HEK293 (cell line): ENCODE measurements around the gene ENO3.

Source experiments
- CTCF ChIA-PET: fragments of 350-600 bp; formaldehyde crosslinking; extraction: SDS; loops from one replicate; lab custom pipeline; 2021; ENCODE audit warnings: antibody characterized with exemption; lab: Yijun Ruan, JAX
- POLR2A ChIA-PET: fragments of 300-600 bp; formaldehyde crosslinking; extraction: SDS; loops from one replicate; lab custom pipeline; 2020; ENCODE audit warnings: antibody characterized with exemption, inconsistent platforms; lab: Yijun Ruan, JAX
- H3K27ac ChIP-seq: fragments of 200-500 bp; sonication (Bioruptor generic); 2 replicates; pipeline ENCODE4 v1.5.1; 2014; ENCODE audit warnings: low read depth, low read length, control low read depth, inconsistent platforms; ENCODE audit errors: extremely low read depth
- H3K36me3 ChIP-seq, 2 experiments: fragments of 200-500 bp in 1 of 2; sonication (Bioruptor generic) in 1 of 2; 1 replicate in 1 of 2; 2 replicates in 1 of 2; pipeline ENCODE4 v1.5.1; 2014 to 2017; ENCODE audit warnings: inconsistent platforms in 2 of 2, low read length in 2 of 2; ENCODE audit not compliant: control insufficient read depth in 2 of 2, insufficient read depth in 1 of 2
- H3K4me1 ChIP-seq: fragments of 200-500 bp; sonication (Bioruptor generic); 2 replicates; pipeline ENCODE4 v1.5.1; 2014; ENCODE audit warnings: mild to moderate bottlenecking, low read length, inconsistent platforms; ENCODE audit not compliant: control insufficient read depth, insufficient read depth
- H3K4me3 ChIP-seq: 2 replicates; pipeline ENCODE4 v1.5.1; 2011; ENCODE audit warnings: low read depth, mild to moderate bottlenecking, control low read depth, low read length, moderate library complexity
- H3K9me3 ChIP-seq: fragments of 200-500 bp; sonication (Bioruptor generic); 2 replicates; pipeline ENCODE4 v1.5.1; 2014; ENCODE audit warnings: low read depth, low read length, inconsistent platforms; ENCODE audit not compliant: control insufficient read depth, insufficient read depth
- BCL11B ChIP-seq: fragments of 450-650 bp; formaldehyde crosslinking; IDR thresholded peaks from 2 replicates; pipeline ENCODE4 v1.5.1; 2016; ENCODE audit warnings: low read depth, missing biosample characterization, missing genetic modification characterization
- IKZF3 ChIP-seq: fragments of 450-650 bp; IDR thresholded peaks from 2 replicates; pipeline ENCODE4 v1.5.0; 2018; ENCODE audit warnings: missing biosample characterization, mild to moderate bottlenecking, missing genetic modification characterization, moderate library complexity
- PRDM1 ChIP-seq: fragments of 450-650 bp; formaldehyde crosslinking; IDR thresholded peaks from 2 replicates; pipeline ENCODE4; 2016; ENCODE audit warnings: missing biosample characterization, missing genetic modification characterization
- SP7 ChIP-seq: fragments of 450-650 bp; formaldehyde crosslinking; IDR thresholded peaks from 2 replicates; pipeline ENCODE4 v1.5.1; 2016; ENCODE audit warnings: missing biosample characterization, missing genetic modification characterization
- TRIM28 ChIP-seq: IDR thresholded peaks from 2 replicates; pipeline ENCODE4 v1.6.1; 2011; ENCODE audit warnings: low read length, control low read depth, borderline replicate concordance
- ZBTB17 ChIP-seq: fragments of 450-650 bp; formaldehyde crosslinking; IDR thresholded peaks from 2 replicates; pipeline ENCODE4 v1.5.1; 2016; ENCODE audit warnings: missing biosample characterization, missing genetic modification characterization
- ZFP41 ChIP-seq: fragments of 450-650 bp; formaldehyde crosslinking; IDR thresholded peaks from 2 replicates; pipeline ENCODE4 v1.5.1; 2016; ENCODE audit warnings: missing biosample characterization, missing genetic modification characterization, borderline replicate concordance
- ZNF169 ChIP-seq: fragments of 450-650 bp; formaldehyde crosslinking; IDR thresholded peaks from 2 replicates; pipeline ENCODE4 v1.5.1; 2016; ENCODE audit warnings: missing biosample characterization, missing genetic modification characterization
- ZNF19 ChIP-seq: fragments of 450-650 bp; formaldehyde crosslinking; IDR thresholded peaks from 2 replicates; pipeline ENCODE4; 2016; ENCODE audit warnings: missing biosample characterization, missing genetic modification characterization, low read depth
- ZNF510 ChIP-seq: fragments of 450-650 bp; formaldehyde crosslinking; IDR thresholded peaks from 2 replicates; pipeline ENCODE4 v1.5.1; 2018; ENCODE audit warnings: mild to moderate bottlenecking, missing genetic modification characterization, missing biosample characterization; ENCODE audit not compliant: insufficient replicate concordance
- ZNF555 ChIP-seq: fragments of 450-650 bp; formaldehyde crosslinking; conservative IDR thresholded peaks from 2 replicates; pipeline ENCODE4 v1.5.1; 2017; ENCODE audit warnings: missing biosample characterization, mild to moderate bottlenecking, missing genetic modification characterization, inconsistent platforms
- ZNF558 ChIP-seq: fragments of 450-650 bp; formaldehyde crosslinking; IDR thresholded peaks from 2 replicates; pipeline ENCODE4 v1.5.1; 2016; ENCODE audit warnings: missing biosample characterization, missing genetic modification characterization
- ZNF658 ChIP-seq: fragments of 450-650 bp; formaldehyde crosslinking; IDR thresholded peaks from 2 replicates; pipeline ENCODE4; 2016; ENCODE audit warnings: missing biosample characterization, missing genetic modification characterization
- ZNF777 ChIP-seq: fragments of 450-650 bp; formaldehyde crosslinking; IDR thresholded peaks from 2 replicates; pipeline ENCODE4 v1.5.1; 2017; ENCODE audit warnings: missing biosample characterization, missing genetic modification characterization, borderline replicate concordance
- ZSCAN16 ChIP-seq: fragments of 450-650 bp; formaldehyde crosslinking; IDR thresholded peaks from 2 replicates; pipeline ENCODE4 v1.5.1; 2016; ENCODE audit warnings: missing biosample characterization, missing genetic modification characterization
- TF ChIP-seq, protein P1 (sequence below): fragments of 450-650 bp; formaldehyde crosslinking; IDR thresholded peaks from 2 replicates; pipeline ENCODE4 v1.5.1; 2016; ENCODE audit warnings: missing biosample characterization, missing genetic modification characterization
- TF ChIP-seq, protein P2 (sequence below): fragments of 450-650 bp; IDR thresholded peaks from 2 replicates; pipeline ENCODE4 v1.5.1; 2018; ENCODE audit warnings: missing biosample characterization, missing genetic modification characterization
- TF ChIP-seq, protein P3 (sequence below): fragments of 450-650 bp; formaldehyde crosslinking; IDR thresholded peaks from 2 replicates; pipeline ENCODE4 v1.5.1; 2016; ENCODE audit warnings: missing biosample characterization, missing genetic modification characterization

Gene ENO3

GRCh38 chr17:5003214-5003867 lies 52.4 kb downstream of the ENO3 start:
- Histone ChIP-seq H3K36me3 (peaks cover 48 to 76% of the 10 kb centered on the region in 2 experiments), H3K9me3 (no peaks in the 10 kb centered on the region), H3K4me1 (peaks cover 11% of the 10 kb centered on the region), H3K27ac (no peak overlapping the region), H3K4me3 (no peak overlapping the region)
- no peak for TF ChIP-seq ZFP41 (tag by site-specific recombination)
- no peak for TF ChIP-seq ZNF169
- no peak for TF ChIP-seq IKZF3 (tag by site-specific recombination)
- no peak for TF ChIP-seq ZNF510 (tag by site-specific recombination)
- TF ChIP-seq ZNF777: no peak
- no peak for TF ChIP-seq ZBTB17
- TF ChIP-seq, protein P1, sequence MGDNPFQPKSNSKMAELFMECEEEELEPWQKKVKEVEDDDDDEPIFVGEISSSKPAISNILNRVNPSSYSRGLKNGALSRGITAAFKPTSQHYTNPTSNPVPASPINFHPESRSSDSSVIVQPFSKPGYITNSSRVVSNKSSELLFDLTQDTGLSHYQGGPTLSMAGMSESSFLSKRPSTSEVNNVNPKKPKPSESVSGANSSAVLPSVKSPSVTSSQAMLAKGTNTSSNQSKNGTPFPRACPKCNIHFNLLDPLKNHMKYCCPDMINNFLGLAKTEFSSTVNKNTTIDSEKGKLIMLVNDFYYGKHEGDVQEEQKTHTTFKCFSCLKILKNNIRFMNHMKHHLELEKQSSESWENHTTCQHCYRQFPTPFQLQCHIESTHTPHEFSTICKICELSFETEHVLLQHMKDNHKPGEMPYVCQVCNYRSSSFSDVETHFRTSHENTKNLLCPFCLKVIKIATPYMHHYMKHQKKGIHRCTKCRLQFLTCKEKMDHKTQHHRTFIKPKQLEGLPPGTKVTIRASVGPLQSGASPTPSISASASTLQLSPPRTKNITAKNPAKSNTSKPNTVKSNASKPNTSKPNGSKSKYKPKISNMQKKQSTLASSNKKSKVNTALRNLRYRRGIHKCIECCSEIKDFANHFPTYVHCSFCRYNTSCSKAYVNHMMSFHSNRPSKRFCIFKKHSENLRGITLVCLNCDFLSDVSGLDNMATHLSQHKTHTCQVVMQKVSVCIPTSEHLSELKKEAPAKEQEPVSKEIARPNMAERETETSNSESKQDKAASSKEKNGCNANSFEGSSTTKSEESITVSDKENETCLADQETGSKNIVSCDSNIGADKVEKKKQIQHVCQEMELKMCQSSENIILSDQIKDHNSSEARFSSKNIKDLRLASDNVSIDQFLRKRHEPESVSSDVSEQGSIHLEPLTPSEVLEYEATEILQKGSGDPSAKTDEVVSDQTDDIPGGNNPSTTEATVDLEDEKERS (tag by site-specific recombination): no peak
- TF ChIP-seq, protein P2, sequence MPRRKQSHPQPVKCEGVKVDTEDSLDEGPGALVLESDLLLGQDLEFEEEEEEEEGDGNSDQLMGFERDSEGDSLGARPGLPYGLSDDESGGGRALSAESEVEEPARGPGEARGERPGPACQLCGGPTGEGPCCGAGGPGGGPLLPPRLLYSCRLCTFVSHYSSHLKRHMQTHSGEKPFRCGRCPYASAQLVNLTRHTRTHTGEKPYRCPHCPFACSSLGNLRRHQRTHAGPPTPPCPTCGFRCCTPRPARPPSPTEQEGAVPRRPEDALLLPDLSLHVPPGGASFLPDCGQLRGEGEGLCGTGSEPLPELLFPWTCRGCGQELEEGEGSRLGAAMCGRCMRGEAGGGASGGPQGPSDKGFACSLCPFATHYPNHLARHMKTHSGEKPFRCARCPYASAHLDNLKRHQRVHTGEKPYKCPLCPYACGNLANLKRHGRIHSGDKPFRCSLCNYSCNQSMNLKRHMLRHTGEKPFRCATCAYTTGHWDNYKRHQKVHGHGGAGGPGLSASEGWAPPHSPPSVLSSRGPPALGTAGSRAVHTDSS (tag by site-specific recombination): no peak
- TF ChIP-seq ZNF658 (tag by site-specific recombination): no peak
- TF ChIP-seq ZSCAN16 (tag by site-specific recombination): no peak
- TF ChIP-seq ZNF558 (tag by site-specific recombination): no peak
- TF ChIP-seq, protein P3, sequence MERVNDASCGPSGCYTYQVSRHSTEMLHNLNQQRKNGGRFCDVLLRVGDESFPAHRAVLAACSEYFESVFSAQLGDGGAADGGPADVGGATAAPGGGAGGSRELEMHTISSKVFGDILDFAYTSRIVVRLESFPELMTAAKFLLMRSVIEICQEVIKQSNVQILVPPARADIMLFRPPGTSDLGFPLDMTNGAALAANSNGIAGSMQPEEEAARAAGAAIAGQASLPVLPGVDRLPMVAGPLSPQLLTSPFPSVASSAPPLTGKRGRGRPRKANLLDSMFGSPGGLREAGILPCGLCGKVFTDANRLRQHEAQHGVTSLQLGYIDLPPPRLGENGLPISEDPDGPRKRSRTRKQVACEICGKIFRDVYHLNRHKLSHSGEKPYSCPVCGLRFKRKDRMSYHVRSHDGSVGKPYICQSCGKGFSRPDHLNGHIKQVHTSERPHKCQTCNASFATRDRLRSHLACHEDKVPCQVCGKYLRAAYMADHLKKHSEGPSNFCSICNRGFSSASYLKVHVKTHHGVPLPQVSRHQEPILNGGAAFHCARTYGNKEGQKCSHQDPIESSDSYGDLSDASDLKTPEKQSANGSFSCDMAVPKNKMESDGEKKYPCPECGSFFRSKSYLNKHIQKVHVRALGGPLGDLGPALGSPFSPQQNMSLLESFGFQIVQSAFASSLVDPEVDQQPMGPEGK (tag by site-specific recombination): no peak
- TF ChIP-seq PRDM1 (tag by site-specific recombination): no peak
- no peak for TF ChIP-seq SP7 (tag by site-specific recombination)
- no peak for TF ChIP-seq ZNF555 (tag by site-specific recombination)
- no peak for TF ChIP-seq TRIM28
- TF ChIP-seq ZNF19: no peak
- no peak for TF ChIP-seq BCL11B (tag by site-specific recombination)
- ChIA-PET CTCF (interaction anchor here (0.5 to 2.3 kb wide), 3 partner anchors 23 to 59 kb away, joined by 3 to 6 read pairs (median 4); no protein-coding TSS in a partner anchor), POLR2A (interaction anchor here (1.0 to 1.3 kb wide), 2 partner anchors 16 to 60 kb away, joined by 3 to 4 read pairs; partner anchors contain the start of gene CAMTA2)
